BJ (cell line): ENCODE data around the gene RBM3. TPM values are rescaled to one million over a fixed set of nuclear protein-coding genes. Genes with fewer than 3 reads are reported as not detected.

Experiments
- CTCF ChIA-PET: fragments of 350-600 bp; formaldehyde crosslinking; extraction: SDS; loops from one replicate; lab custom pipeline; 2021; ENCODE audit warnings: antibody characterized with exemption, inconsistent platforms; lab: Yijun Ruan, JAX
- POLR2A ChIA-PET: fragments of 300-600 bp; sonication (Branson Sonifier 250); formaldehyde crosslinking; extraction: SDS; loops from one replicate; lab custom pipeline; 2021; ENCODE audit warnings: antibody characterized with exemption; lab: Charles Lee
- DNase-seq: peaks from one replicate; pipeline ENCODE4 v3.0.0-alpha.2; 2011; ENCODE audit warnings: low read depth
- H3K27me3 ChIP-seq: 2 replicates; pipeline ENCODE4 v1.6.0; 2011; ENCODE audit warnings: low read length; ENCODE audit not compliant: control insufficient read depth, insufficient read depth
- H3K36me3 ChIP-seq: 2 replicates; pipeline ENCODE4 v1.5.1; 2011; ENCODE audit warnings: low read length; ENCODE audit not compliant: control insufficient read depth, insufficient read depth
- H3K4me3 ChIP-seq: 2 replicates; pipeline ENCODE4 v1.5.1; 2011; ENCODE audit warnings: low read depth, mild to moderate bottlenecking, control low read depth, low read length
- polyA plus RNA-seq: library from polyadenylated mRNA; depleted of rRNA; stranded (reverse); fragments of >200 nt; gene quantifications from 2 replicates; pipeline ENCODE4 v1.2.3, GENCODE V29; 2011
- TF ChIP-seq, protein P1 (sequence below): IDR thresholded peaks from 2 replicates; pipeline ENCODE4 v1.5.1; 2011; ENCODE audit warnings: low read depth, mild to moderate bottlenecking, control low read depth, inconsistent platforms, low read length, moderate library complexity; ENCODE audit not compliant: insufficient read depth

RBM3 gene
- polyA plus RNA-seq, 1 experiment = 406 TPM

DNA sequence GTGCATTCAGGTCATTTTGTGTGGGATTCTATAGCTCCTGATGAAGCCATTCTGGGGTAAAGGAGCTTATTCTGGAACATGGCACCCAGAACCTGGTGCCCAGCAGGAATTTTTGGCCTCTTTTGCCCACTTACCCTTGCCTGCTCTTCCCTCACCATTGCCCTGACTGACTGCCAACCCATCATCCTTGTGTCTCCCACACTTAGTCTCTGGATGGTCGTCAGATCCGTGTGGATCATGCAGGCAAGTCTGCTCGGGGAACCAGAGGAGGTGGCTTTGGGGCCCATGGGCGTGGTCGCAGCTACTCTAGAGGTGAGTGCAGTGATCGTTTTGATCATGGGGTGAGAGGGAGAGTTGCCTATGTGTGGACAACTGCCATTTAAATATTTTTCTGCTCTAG lies 1.8 kb downstream of the RBM3 start:
- ChIA-PET CTCF (no interaction called here), POLR2A (no interaction called here)
- Histone ChIP-seq H3K27me3 (no peaks in the 10 kb centered on the region), H3K4me3 (peak overlapping the region; percentile 72), H3K36me3 (peaks cover 19% of the 10 kb centered on the region)
- TF ChIP-seq, protein P1, sequence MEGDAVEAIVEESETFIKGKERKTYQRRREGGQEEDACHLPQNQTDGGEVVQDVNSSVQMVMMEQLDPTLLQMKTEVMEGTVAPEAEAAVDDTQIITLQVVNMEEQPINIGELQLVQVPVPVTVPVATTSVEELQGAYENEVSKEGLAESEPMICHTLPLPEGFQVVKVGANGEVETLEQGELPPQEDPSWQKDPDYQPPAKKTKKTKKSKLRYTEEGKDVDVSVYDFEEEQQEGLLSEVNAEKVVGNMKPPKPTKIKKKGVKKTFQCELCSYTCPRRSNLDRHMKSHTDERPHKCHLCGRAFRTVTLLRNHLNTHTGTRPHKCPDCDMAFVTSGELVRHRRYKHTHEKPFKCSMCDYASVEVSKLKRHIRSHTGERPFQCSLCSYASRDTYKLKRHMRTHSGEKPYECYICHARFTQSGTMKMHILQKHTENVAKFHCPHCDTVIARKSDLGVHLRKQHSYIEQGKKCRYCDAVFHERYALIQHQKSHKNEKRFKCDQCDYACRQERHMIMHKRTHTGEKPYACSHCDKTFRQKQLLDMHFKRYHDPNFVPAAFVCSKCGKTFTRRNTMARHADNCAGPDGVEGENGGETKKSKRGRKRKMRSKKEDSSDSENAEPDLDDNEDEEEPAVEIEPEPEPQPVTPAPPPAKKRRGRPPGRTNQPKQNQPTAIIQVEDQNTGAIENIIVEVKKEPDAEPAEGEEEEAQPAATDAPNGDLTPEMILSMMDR = no peak
- no peak for DNase-seq

DNA sequence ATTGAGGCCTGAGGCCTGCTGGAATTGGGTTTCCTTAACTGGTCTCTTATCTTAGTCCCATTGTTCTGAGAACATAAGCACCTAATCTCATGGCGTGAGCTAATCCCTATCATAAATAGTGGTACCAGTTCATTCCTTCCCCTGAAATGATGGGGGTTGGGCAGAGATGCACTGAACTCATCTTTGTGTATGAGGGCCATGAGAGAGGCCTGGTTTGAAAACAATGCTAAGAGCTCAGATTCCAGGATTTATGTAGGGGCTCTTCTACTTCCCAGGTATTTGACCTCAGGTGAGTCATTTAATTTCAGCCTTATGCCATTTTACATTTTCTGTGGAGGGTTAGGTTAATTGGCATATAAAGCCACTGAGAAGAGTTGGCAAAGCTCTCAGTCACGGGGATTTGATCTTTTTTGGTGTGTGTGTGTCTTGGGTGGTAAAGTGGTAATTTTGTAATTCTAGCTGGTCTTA lies 4.4 kb downstream of the RBM3 start:
- TF ChIP-seq, protein P1 = no peak
- Histone ChIP-seq H3K36me3 (peaks cover 19% of the 10 kb centered on the region), H3K27me3 (no peaks in the 10 kb centered on the region), H3K4me3 (no peak overlapping the region)
- ChIA-PET POLR2A (interaction anchor here (0.6 kb wide), 1 partner anchor 742 kb away, joined by 4 read pairs; no protein-coding TSS in a partner anchor), CTCF (no interaction called here)
- no peak for DNase-seq

DNA sequence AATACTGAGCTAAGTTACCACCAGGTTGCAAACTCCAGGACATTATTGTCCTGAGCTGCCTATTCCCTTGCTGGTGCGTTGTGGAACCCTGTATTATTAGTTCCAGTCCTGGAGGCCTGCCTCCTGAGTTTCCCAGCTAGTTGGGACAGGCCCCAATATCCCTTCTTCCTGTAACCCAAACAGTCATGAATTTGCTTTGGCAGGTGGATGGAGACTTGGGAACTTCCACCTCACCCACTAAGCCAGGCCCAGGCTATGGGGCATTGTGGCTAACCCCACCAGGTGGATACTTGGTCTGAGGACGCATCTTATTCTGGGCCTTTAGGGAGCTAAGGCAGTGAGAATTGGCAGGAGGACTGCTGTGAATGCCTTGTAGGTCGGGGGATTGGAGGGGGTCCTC lies 5.0 kb downstream of the RBM3 start:
- Histone ChIP-seq H3K36me3 (peaks cover 19% of the 10 kb centered on the region), H3K27me3 (no peaks in the 10 kb centered on the region), H3K4me3 (no peak overlapping the region)
- ChIA-PET CTCF (no interaction called here), POLR2A (interaction anchor here (0.6 kb wide), 1 partner anchor 743 kb away, joined by 4 read pairs; no protein-coding TSS in a partner anchor)
- no peak for DNase-seq
- TF ChIP-seq, protein P1 = no peak

DNA sequence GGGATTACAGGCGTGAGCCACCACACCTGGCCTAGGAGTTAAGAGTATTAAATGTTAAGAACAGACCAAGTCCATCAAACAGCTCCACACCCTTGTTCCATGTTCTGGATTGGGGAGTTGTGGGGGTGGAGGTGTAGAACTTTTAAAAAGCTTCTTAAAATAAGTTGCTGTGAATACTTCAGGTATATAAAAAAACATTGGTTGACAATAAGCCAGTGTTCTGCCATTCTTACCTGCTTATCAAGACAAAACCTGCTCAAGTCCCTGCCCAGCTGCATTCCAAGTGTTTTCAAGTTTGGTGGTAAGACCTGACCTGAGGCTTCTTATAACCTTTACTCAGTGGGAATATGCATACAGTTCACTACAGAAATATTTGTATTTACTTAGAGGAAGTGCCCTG lies 6.4 kb downstream of the RBM3 start:
- Histone ChIP-seq H3K36me3 (peaks cover 16% of the 10 kb centered on the region), H3K4me3 (no peak overlapping the region), H3K27me3 (no peaks in the 10 kb centered on the region)
- TF ChIP-seq, protein P1 = no peak
- no peak for DNase-seq
- ChIA-PET CTCF (interaction anchor here (1.2 kb wide), 1 partner anchor 41 kb away, joined by 3 read pairs; the partner anchor contains the start of gene TBC1D25), POLR2A (no interaction called here)

DNA sequence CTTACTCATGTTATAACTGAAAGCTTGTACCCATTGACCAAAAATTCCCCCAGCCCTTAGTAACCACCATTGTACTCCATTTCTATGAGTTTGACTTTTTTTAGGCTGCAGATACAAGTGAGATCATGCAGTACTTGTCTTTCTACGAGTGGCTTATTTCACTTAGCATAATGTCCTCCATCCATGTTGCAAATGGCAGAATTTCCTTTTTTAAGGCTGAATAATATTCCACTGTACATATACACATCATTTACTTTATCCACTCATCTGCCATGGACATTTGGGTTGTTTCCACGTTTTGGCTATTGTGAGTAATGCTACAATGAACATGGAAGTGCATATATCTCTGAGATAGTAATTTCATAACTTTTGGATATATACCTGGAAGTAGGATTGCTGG lies 10.4 kb downstream of the RBM3 start:
- Histone ChIP-seq H3K27me3 (no peaks in the 10 kb centered on the region), H3K4me3 (no peak overlapping the region), H3K36me3 (no peaks in the 10 kb centered on the region)
- ChIA-PET POLR2A (no interaction called here), CTCF (no interaction called here)
- TF ChIP-seq, protein P1 = no peak
- DNase-seq = no peak
